HG02852 (cell line): ENCODE measurements around the gene MAGI2.

Experiments
- ATAC-seq: cut with Tn5 transposase; IDR thresholded peaks from one replicate; pipeline ENCODE4 v1.9.1; 2021; ENCODE audit warnings: mild to moderate bottlenecking, moderate library complexity; ENCODE audit not compliant: unreplicated experiment

Gene MAGI2

GRCh38 chr7:78760620-78761355 is 692.7 kb downstream of the MAGI2 start:
- no peak for ATAC-seq

DNA sequence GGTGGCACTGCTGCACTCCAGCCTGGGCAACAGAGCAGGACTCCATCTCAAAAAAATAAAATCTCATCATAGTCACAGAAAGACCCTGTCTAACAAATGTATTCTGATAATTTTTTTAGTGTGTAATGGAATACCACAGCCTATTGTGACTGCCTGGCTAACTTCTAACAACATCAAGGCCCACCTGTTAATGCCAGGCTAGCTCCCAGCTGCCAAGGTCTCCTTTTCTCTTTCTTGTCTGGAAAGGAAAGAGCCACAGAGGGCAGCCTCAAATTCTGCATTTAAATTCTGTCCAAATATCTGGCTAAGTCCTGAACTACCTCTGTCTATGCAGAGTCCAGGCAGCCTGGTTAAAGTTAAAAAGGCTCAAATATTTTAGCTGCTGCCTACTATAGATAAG is 700.9 kb downstream of the MAGI2 start:
- no peak for ATAC-seq

DNA sequence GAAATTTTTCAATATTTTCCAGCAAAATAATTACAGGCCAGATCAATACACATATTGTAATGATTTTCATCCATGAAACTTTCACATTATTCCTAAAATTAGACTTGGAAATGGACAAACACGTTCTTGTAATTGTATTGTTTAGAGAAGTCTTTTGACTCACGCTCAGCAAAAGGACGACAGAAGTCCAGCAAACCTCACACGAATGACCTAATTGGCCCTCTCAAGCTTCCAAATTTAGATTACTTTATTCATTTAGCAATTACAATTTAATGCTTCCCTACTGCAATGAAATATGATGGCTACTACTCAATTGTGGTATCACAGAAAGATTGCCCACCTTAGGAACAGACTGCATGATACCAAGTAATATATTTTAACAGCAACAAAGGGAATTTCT is 702.2 kb downstream of the MAGI2 start:
- no peak for ATAC-seq

DNA sequence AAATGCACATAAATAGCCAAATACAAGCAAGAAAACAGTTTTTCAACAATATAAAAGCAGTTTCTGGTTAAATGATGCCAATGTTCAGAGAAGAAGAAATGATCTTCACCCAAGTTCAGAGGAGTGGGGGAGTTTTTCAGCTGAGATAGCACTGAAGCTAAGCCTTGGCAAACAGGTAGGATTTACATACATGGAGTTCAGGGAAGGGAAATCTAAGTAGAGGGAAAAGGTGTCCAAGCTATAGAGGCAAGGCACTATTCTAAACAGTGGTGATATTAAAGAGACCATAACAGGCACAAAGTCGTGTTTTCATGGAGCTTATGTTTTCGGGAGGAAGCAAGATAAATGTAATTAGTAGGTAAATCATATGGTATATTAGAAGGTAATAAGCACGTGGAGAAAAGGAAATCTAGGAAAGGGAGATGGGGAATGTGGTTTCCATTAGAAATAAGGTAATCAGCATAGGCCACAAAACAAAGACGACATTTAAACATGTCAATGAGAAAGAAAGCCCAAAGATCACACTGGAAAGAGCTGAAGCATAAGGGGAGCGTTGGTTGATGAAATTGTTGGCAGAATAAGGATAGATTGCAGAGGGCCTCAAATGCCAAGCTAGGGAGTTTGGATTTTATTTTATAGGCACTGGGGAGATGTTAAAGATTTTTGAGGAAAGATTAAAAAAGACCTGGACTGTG is 704.3 kb downstream of the MAGI2 start:
- no peak for ATAC-seq

DNA sequence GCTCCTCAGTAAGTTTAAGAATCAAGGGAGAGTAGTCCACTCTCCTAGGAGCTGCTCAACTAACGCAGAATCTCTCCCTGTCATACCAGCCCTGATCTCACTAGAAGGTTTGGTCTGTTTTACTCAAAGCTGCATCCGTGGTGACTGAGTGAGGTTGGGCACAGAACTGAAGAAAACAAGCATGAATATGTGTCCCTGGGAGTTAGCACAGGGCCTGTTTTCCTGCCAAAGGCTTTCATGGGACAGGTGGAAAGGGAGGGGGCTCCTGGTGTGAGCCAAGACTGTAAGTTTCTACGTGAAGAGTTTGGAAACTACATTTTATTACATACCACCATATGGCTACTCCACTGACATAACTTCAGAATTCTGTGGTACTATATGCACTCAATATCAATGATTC is 705.9 kb downstream of the MAGI2 start:
- ATAC-seq, result no peak

GRCh38 chr7:78746301-78746700 is 707.2 kb downstream of the MAGI2 start:
- ATAC-seq, result no peak

- no peak for ATAC-seq
Measured at GRCh38 chr7:78742694-78743093, 710.8 kb downstream of the MAGI2 start.

DNA sequence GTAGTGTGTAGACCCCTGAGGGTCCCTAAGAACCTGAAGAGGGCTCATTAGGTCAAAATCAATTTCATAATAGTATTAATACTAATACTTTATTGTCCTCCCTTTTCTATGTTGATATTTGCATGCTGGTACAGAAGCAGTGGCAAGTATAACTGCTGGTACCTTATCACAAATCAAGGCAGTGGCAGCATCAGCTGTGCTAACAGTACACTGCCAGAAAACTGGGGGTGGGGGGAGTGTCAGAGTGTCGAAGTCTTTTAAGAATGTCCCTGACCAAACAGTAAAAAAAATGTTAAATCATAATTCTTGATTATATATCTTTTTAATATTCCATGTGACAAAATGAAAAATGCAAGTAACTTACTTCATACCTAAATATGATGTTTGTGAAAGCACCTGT is 716.9 kb downstream of the MAGI2 start:
- ATAC-seq, result no peak

DNA sequence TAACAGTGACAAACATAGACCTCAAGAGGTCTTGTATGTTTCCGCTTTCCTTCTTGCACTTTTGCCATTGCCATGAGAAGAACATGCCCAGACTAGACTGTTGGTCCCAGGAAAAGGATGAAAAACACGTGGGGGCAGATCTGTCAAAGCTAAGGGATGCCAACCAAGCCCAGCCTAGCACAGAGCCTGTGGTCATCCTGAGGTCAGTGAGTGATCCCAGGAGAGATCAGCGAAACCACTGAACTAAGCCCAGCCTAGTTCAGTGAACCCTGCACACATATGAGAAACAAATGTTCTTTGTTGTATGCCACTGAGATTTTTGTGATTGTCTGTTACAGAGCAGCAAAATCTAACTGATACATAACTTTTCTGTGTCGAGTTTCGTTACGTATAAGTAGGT is 718.8 kb downstream of the MAGI2 start:
- ATAC-seq, result no peak

DNA sequence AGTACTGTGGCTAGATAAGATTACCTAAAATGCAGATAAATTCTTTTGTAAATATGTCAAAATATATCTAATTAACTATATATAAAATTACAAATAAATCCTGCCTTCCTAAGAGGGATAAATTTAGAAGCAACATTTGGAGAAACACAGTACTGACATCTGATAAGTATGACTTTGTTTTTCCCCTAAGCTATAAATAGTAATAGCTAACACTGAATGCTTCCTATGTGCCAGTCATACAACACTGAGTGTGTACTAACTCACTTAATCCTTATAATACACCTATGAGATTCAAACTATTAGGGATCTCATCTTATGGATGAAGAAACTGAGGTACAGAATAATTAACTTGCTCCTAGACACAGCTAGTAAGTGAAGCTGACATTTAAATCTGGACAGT is 733.4 kb downstream of the MAGI2 start:
- ATAC-seq, result no peak

GRCh38 chr7:78718212-78718611 is 735.3 kb downstream of the MAGI2 start:
- ATAC-seq, result no peak

- no peak for ATAC-seq
Measured at GRCh38 chr7:78716876-78717275, 736.6 kb downstream of the MAGI2 start.

DNA sequence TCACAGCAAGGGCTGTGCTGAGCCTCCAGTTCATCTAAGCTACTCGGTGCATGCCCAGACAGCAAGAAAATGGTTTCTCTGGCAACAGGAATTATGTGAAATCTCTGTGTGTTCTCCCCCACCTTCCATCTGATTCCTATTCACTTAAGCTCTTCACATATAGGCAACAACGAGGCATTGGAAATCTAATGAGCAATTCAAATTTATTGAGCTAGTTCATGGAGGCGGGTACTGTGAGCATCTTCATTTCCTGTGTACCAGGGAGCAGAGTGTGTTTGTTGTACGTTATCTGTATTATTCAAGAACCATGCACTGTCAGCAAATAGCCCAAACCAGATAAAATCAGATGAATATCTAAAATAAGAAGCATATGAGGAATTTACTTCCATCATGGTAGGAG is 739.1 kb downstream of the MAGI2 start:
- ATAC-seq, result no peak

DNA sequence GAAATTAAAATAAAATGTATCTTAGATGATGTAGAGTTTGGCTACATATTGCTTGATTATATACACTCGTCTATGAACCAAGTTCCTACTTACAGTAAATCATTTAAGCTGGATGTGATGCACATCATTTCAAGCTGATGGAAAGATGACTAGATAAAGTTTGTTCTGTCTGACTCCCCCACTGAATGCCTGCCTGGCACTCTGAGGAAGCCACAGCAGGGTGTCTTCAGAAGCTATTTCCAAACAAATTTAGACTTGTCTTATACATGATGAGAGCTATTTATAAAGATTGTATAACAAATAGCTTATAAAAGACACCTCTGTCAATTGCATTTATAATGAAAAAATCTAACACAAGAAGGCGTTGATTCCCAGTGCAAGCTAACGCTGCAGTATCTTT is 741.4 kb downstream of the MAGI2 start:
- no peak for ATAC-seq

DNA sequence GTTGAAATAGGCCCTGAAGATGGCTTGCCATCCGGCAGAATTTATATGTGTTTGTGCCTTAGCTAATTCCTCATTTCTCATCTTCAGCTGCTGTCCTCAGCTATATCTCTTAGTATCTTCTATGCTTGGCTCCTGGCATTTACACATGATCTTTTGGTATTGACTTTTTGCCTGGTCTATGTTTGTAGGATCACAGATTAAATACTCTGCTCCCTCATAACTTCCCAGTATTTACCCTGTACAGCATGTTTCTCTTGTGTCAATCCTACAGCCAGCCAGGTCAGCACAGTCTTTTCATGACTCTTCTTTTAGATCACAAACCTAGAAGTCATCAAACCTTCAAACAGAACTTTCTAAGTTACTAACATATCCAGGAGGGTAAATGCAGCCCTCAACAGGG is 743.8 kb downstream of the MAGI2 start:
- no peak for ATAC-seq

DNA sequence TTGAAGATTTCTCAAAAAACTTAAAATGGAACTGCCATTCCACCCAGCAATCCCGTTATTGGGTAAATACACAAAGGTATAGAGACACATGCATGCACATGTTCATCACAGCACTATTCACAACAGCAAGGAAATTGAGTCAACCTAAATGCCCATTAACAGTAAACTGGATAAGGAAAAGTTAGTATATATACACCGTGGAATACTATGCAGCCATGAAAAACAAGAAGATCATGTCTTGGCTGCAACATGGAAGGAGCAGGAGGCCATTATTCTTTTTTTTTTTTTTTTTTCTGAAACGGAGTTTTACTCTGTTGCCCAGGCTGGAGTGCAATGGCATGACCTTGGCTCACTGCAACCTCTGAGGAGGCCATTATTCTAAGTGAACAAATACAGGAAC is 749.0 kb downstream of the MAGI2 start:
- no peak for ATAC-seq

- no peak for ATAC-seq
Measured at GRCh38 chr7:78703391-78703790, 750.1 kb downstream of the MAGI2 start.

GRCh38 chr7:78702770-78703169 is 750.7 kb downstream of the MAGI2 start:
- ATAC-seq, result no peak

DNA sequence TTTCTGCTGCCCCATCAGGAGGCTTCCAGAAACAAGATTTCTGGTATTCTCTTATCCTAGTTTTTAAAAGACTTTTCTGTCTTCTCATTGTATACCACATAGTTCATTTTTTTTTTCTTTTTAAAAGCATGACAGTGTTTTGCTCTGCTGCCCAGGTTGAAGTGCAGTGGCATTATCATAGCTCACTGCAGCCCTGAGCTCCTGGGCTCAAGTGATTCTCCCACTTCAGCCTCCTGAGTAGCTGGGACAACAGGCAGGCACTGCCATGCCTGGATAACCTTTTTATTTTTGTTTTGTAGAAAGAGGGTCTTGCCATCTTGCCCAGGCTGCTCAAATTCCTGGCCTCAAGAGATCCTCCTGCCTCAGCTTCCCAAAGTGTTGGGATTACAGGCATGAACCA is 757.6 kb downstream of the MAGI2 start:
- ATAC-seq, result no peak

DNA sequence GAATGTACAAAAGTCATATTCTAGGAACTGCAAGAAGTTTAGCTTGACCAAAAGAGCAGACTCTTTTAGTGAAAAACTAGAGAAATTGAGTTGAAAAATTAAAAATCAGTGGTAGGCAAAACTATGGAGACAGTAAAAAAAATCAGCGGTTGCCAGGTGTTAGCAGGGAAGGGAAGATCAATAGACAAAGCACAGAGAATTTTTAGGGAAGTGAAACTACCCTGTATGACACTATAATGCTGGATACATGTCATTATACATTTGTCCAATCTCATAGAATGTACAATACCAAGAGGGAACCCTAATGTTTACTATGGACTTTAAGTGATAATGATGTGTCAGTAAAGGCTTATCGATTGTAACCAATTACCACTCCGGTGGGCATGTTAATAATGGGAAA is 761.9 kb downstream of the MAGI2 start:
- no peak for ATAC-seq

GRCh38 chr7:78690174-78690573 is 763.3 kb downstream of the MAGI2 start:
- no peak for ATAC-seq

GRCh38 chr7:78688376-78688775 is 765.1 kb downstream of the MAGI2 start:
- ATAC-seq, result no peak

DNA sequence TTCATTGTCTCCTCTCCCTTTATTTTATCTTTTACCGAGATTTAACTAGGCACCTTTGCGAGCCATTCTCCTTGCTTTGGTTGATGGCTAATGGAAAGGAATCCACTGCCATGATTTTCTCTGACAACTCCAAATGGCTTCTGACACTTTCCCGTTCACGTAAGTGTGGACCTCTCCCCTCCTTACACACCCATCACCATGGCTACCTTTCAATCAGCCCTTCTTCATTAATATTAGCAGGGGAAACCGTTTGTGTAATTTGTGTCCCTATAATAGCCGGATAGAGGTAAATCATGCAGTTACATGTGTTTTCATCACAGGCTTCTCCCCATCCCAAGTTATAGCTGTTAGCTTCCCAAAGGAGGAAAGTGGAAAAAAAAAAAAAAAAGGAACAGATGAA is 767.3 kb downstream of the MAGI2 start:
- no peak for ATAC-seq
